ENCODE results near the gene SMAD6. TPM values are rescaled to one million over a fixed set of nuclear protein-coding genes. Genes with fewer than 3 reads are reported as not detected.

Gene SMAD6
- total and polyA plus RNA-seq, 2 of the 4 experiments (the other 2 are of a cell fraction), result 4.8 to 8.5 TPM

DNA sequence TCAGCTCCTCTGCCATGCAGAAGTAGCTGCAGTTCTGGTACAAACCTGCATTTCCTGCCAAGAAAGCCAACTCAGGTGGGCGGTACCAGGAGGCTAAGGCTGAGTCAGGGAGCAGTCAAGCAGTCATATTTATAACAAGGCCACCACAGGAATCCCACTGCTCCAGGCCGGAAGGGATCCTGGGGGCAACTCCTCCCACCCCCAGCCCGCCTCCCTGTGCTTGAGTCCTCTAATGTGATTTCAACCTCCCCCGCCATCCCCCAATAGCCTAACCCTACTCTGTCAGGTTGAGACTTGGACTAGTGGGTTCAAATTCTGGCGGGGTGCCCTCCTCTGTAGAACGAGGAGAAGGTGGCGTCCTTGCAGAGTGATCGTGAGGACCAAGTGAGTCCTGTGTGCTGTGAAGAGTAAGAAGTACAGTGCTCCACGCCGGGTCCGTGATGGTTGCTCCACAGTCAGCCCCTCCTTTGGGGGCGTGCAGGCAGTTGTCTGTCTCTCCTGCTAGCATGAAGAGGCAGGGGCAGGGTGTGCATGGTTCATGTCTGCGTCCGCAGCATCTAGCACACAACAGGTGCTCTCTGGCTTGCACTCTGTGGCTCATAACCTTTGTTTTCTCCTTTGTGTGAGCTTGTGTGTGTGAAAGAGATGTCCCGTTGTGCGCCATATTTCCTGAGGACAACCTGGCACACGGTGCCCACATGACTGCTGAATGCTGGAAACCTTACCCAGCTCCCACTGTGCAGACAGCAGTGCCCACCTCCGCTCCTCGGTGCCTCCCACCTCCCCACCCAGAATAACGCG is 78.3 kb downstream of the SMAD6 start:
- peak; percentile 88 for ATAC-seq (ENCODE audit: low read depth)
- peak overlapping the region; percentile 14; the same call in 1 of the 2 replicates for H3K4me2 ChIP-seq (ENCODE audit: low read depth, low read length)
- 93% methylated on average over 7 of the region's 21 CpGs; no CpG with 5 or more reads in 1 of the 2 experiments for WGBS, 2 experiments (ENCODE audit: extremely low coverage in 2 of 2, insufficient read length in 1 of 2)

More for the DNA sequence above, 78.3 kb downstream of the SMAD6 start:
- Histone ChIP-seq H3K56ac (ENCODE audit: extremely low read depth, insufficient read depth, low read length) (peak overlapping the region; percentile 89; the same call in 1 of the 2 replicates), H2AK5ac (ENCODE audit: low read depth, low read length) (peak overlapping the region; percentile 98), H3K4ac (ENCODE audit: low read depth, low read length) (peak overlapping the region; percentile 99), H3K14ac (replicated peaks; ENCODE audit: low read depth, low read length) (peak overlapping the region; percentile 76), H2BK20ac (ENCODE audit: low read depth, low read length) (peak overlapping the region; percentile 99), H3K36me3 (ENCODE audit: control insufficient read depth, insufficient read depth, low read length) (peaks cover 5% of the 10 kb centered on the region; the same call in 1 of the 2 replicates), H4K91ac (ENCODE audit: insufficient read depth, low read depth, low read length) (peak overlapping the region; percentile 100), H2BK5ac (ENCODE audit: low read depth, low read length, poor library complexity, severe bottlenecking) (peak overlapping the region; percentile 95), H2BK120ac (ENCODE audit: low read depth, low read length) (peak overlapping the region; percentile 94), H3K4me1 (ENCODE audit: control insufficient read depth, insufficient read depth, low read length) (peaks cover 53% of the 10 kb centered on the region), H4K8ac (ENCODE audit: low read depth in 2 of 2, low read length in 2 of 2) (peak overlapping the region; percentile 81 to 95), H2BK15ac (ENCODE audit: low read depth, low read length) (peak overlapping the region; percentile 97; the same call in 2 of the 3 replicates), H2AK9ac (replicated peaks; ENCODE audit: low read depth, low read length, poor library complexity) (peak overlapping the region; percentile 93), H3K18ac (ENCODE audit: low read depth, low read length) (peak overlapping the region; percentile 40), H3K27ac (ENCODE audit: insufficient read depth, low read length) (peak overlapping the region; percentile 67), H3K27me3 (ENCODE audit: control insufficient read depth, insufficient read depth, low read length) (no peaks in the 10 kb centered on the region), H3K23ac (ENCODE audit: low read depth, low read length) (peak overlapping the region; percentile 57), H3K79me1 (ENCODE audit: low read depth in 1 of 2, low read length in 2 of 2) (peaks cover 38 to 85% of the 10 kb centered on the region in 2 experiments), H3K9me3 (ENCODE audit: control insufficient read depth, insufficient read depth, low read length) (no peaks in the 10 kb centered on the region), H3K9ac (ENCODE audit: low read depth, low read length) (no peak overlapping the region), H2AFZ (replicated peaks; ENCODE audit: low read length, poor library complexity) (peak overlapping the region; percentile 89), H3K4me3 (ENCODE audit: insufficient read depth, low read depth, low read length) (no peak overlapping the region), H4K5ac (ENCODE audit: low read depth, low read length) (peak overlapping the region; percentile 59), H3K9me1 (ENCODE audit: insufficient read depth, low read length) (peaks cover 54% of the 10 kb centered on the region), H4K20me1 (ENCODE audit: insufficient read depth, low read length) (no peaks in the 10 kb centered on the region)
- dilution Hi-C loops (cut with HindIII; ENCODE audit: low sequenced_read_pairs, unreplicated experiment), result no loop called here
- intact Hi-C loops (cut with micrococcal nuclease), result no loop called here
- BruUV-seq (replicated peaks), result no TSS peak
- DNase-seq, result peak; percentile 93
- POLR2A ChIA-PET (ENCODE audit: unreplicated experiment), result interaction anchor here (0.6 kb wide), 1 partner anchor 67 kb away, joined by 3 read pairs; no protein-coding TSS in a partner anchor
- CTCF ChIA-PET, result interaction anchor here (1.1 to 2.3 kb wide), 2 partner anchors 18 to 71 kb away, joined by 4 to 5 read pairs; no protein-coding TSS in a partner anchor
- TF ChIP-seq RAD21 (IDR thresholded peaks at IDR 0.05; ENCODE audit: low read length) (peak; percentile 32), SMC3 (IDR thresholded peaks at IDR 0.05; ENCODE audit: low read depth, low read length) (peak; percentile 27; the same call in 1 of the 2 replicates), FOS (IDR thresholded peaks at IDR 0.05; ENCODE audit: low read depth, low read length) (peak; percentile 56), MAFK (IDR thresholded peaks at IDR 0.05; ENCODE audit: low read depth, low read length) (peak; percentile 53), RCOR1 (IDR thresholded peaks at IDR 0.05; ENCODE audit: insufficient replicate concordance, low read length) (peak; percentile 25), MAZ (IDR thresholded peaks at IDR 0.05; ENCODE audit: borderline replicate concordance, low read depth, low read length) (peak; percentile 84), NFE2L2 (IDR thresholded peaks at IDR 0.05; ENCODE audit: low read depth, low read length) (peak; percentile 18; the same call in 1 of the 2 replicates)
- TF ChIP-seq, protein P1, sequence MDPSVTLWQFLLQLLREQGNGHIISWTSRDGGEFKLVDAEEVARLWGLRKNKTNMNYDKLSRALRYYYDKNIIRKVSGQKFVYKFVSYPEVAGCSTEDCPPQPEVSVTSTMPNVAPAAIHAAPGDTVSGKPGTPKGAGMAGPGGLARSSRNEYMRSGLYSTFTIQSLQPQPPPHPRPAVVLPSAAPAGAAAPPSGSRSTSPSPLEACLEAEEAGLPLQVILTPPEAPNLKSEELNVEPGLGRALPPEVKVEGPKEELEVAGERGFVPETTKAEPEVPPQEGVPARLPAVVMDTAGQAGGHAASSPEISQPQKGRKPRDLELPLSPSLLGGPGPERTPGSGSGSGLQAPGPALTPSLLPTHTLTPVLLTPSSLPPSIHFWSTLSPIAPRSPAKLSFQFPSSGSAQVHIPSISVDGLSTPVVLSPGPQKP (IDR thresholded peaks at IDR 0.05; ENCODE audit: borderline replicate concordance, low read depth, low read length), result no peak
- TF ChIP-seq, protein P2, sequence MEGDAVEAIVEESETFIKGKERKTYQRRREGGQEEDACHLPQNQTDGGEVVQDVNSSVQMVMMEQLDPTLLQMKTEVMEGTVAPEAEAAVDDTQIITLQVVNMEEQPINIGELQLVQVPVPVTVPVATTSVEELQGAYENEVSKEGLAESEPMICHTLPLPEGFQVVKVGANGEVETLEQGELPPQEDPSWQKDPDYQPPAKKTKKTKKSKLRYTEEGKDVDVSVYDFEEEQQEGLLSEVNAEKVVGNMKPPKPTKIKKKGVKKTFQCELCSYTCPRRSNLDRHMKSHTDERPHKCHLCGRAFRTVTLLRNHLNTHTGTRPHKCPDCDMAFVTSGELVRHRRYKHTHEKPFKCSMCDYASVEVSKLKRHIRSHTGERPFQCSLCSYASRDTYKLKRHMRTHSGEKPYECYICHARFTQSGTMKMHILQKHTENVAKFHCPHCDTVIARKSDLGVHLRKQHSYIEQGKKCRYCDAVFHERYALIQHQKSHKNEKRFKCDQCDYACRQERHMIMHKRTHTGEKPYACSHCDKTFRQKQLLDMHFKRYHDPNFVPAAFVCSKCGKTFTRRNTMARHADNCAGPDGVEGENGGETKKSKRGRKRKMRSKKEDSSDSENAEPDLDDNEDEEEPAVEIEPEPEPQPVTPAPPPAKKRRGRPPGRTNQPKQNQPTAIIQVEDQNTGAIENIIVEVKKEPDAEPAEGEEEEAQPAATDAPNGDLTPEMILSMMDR (conservative IDR thresholded peaks at IDR 0.05; ENCODE audit: low read depth, low read length), result no peak
- in situ Hi-C loops (cut with MboI; ENCODE audit: low sequenced_read_pairs), result no loop called here

All from IMR-90 (cell line).